Measurements from ENCODE around the gene RASGRP3.

DNA sequence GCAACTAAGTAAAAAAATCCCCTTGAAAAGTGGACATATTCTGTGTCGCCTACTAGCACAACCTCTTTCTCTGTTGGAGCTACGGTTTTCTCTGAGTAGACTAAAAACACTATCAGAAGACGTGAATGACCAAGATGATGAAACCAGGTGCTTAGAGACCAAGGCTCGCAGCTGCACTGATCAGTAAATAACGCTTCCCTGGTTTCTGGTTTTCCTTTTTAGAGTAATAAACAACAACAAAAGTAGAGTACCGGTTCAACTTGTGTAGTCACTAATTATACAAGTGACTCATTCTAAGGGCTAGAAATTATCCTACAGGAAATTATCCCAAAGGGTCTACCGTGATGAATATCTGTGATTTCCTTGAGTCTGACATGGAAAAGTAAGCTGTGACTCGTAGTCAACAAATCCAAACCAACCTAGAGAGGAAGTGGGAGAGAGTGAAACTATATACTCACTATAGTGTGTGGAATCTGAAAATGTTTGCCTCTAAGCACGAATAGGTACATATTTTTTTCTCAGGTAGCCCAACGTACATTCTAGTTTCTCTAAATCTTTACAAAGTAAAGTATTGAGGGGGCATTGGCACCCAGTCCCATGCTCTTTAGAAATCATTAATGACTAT, 17.8 kb downstream of the RASGRP3 start:
- TF ChIP-seq, protein P1, sequence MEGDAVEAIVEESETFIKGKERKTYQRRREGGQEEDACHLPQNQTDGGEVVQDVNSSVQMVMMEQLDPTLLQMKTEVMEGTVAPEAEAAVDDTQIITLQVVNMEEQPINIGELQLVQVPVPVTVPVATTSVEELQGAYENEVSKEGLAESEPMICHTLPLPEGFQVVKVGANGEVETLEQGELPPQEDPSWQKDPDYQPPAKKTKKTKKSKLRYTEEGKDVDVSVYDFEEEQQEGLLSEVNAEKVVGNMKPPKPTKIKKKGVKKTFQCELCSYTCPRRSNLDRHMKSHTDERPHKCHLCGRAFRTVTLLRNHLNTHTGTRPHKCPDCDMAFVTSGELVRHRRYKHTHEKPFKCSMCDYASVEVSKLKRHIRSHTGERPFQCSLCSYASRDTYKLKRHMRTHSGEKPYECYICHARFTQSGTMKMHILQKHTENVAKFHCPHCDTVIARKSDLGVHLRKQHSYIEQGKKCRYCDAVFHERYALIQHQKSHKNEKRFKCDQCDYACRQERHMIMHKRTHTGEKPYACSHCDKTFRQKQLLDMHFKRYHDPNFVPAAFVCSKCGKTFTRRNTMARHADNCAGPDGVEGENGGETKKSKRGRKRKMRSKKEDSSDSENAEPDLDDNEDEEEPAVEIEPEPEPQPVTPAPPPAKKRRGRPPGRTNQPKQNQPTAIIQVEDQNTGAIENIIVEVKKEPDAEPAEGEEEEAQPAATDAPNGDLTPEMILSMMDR (conservative IDR thresholded peaks at IDR 0.05 in 1 of 2, IDR thresholded peaks at IDR 0.05 in 1 of 2; ENCODE audit: low read depth in 1 of 2, low read length in 2 of 2) = no peak
- no peak for TF ChIP-seq EZH2 (IDR thresholded peaks at IDR 0.05; ENCODE audit: low read length, missing control alignments)

Measured in fibroblast of lung (primary cell).